GM18867 (cell line): ENCODE measurements around the gene DNAJA2.

Source experiments
- ATAC-seq: cut with Tn5 transposase; IDR thresholded peaks from one replicate; pipeline ENCODE4 v1.9.1; 2021; ENCODE audit warnings: mild to moderate bottlenecking, moderate library complexity; ENCODE audit not compliant: unreplicated experiment

Gene DNAJA2

GRCh38 chr16:46929378-46930332 is 43.8 kb downstream of the DNAJA2 start:
- ATAC-seq: peak; percentile 76

- no peak for ATAC-seq
Observed at GRCh38 chr16:46928811-46929210, 44.7 kb downstream of the DNAJA2 start.

GRCh38 chr16:46927273-46927672 is 46.2 kb downstream of the DNAJA2 start:
- no peak for ATAC-seq

- ATAC-seq: no peak
Observed at GRCh38 chr16:46926470-46927225, 46.8 kb downstream of the DNAJA2 start.

- ATAC-seq: no peak
Observed at GRCh38 chr16:46924402-46924801, 49.1 kb downstream of the DNAJA2 start.

GRCh38 chr16:46923513-46924295 is 49.8 kb downstream of the DNAJA2 start:
- no peak for ATAC-seq

GRCh38 chr16:46922239-46922638 is 51.2 kb downstream of the DNAJA2 start:
- no peak for ATAC-seq

- ATAC-seq: no peak
Observed at GRCh38 chr16:46920402-46921068, 52.9 kb downstream of the DNAJA2 start.

- peak; percentile 92 for ATAC-seq
Observed at GRCh38 chr16:46918905-46919792, 54.3 kb downstream of the DNAJA2 start.

- ATAC-seq: no peak
Observed at GRCh38 chr16:46918400-46918799, 55.1 kb downstream of the DNAJA2 start.

- no peak for ATAC-seq
Observed at GRCh38 chr16:46916980-46917379, 56.5 kb downstream of the DNAJA2 start.

- ATAC-seq: no peak
Observed at GRCh38 chr16:46915483-46916025, 57.9 kb downstream of the DNAJA2 start.

- no peak for ATAC-seq
Observed at GRCh38 chr16:46914556-46915201, 58.8 kb downstream of the DNAJA2 start.

GRCh38 chr16:46911650-46912049 is 61.8 kb downstream of the DNAJA2 start:
- no peak for ATAC-seq

GRCh38 chr16:46911038-46911437 is 62.4 kb downstream of the DNAJA2 start:
- ATAC-seq: peak; percentile 74

GRCh38 chr16:46908540-46909372 is 64.7 kb downstream of the DNAJA2 start:
- ATAC-seq: no peak

GRCh38 chr16:46907061-46907774 is 66.3 kb downstream of the DNAJA2 start:
- ATAC-seq: no peak
